K562 (cell line): ENCODE data around the gene TECPR2. TPM values are rescaled to one million over a fixed set of nuclear protein-coding genes. Genes with fewer than 3 reads are reported as not detected.

Source experiments
- BDP1 ChIP-seq: IDR thresholded peaks from 3 replicates; pipeline ENCODE4 v1.6.1; 2011; ENCODE audit not compliant: insufficient read length, insufficient read depth
- CBFB ChIP-seq: sonication (generic); formaldehyde crosslinking; IDR thresholded peaks from 2 replicates; pipeline ENCODE4 v1.4.0; 2020; ENCODE audit warnings: mild to moderate bottlenecking, missing genetic modification reagents
- CHD2 ChIP-seq: IDR thresholded peaks from 2 replicates; pipeline ENCODE4 v1.6.1; 2011; ENCODE audit warnings: low read depth, low read length
- ELF4 ChIP-seq: fragments of 450-650 bp; formaldehyde crosslinking; IDR thresholded peaks from 2 replicates; pipeline ENCODE4 v1.4.0; 2022; ENCODE audit warnings: missing genetic modification characterization
- HDAC3 ChIP-seq: fragments of 450-650 bp; IDR thresholded peaks from 2 replicates; pipeline ENCODE4 v1.6.1; 2018; ENCODE audit warnings: borderline replicate concordance, mild to moderate bottlenecking, moderate library complexity; ENCODE audit not compliant: partially characterized antibody
- HSF4 ChIP-seq: fragments of 250-450 bp; sonication (Bioruptor Pico); IDR thresholded peaks from 2 replicates; pipeline ENCODE4 v2.1.2; 2022; ENCODE audit warnings: mild to moderate bottlenecking, moderate library complexity, borderline replicate concordance
- KDM1A ChIP-seq, 2 experiments: fragments of 450-650 bp; IDR thresholded peaks; 2 replicates each; pipeline ENCODE4 v1.6.1; 2016; ENCODE audit warnings: mild to moderate bottlenecking in 2 of 2
- MYBL2 ChIP-seq, 2 experiments: fragments of 450-650 bp in 1 of 2; sonication (generic) in 1 of 2; formaldehyde crosslinking in 1 of 2; IDR thresholded peaks; 2 replicates each; pipeline versions ENCODE4 v1.6.1 to v1.8.1; 2017 to 2022; ENCODE audit warnings: borderline replicate concordance in 1 of 2, inconsistent platforms in 1 of 2, low read depth in 1 of 2, mild to moderate bottlenecking in 1 of 2, missing genetic modification reagents in 1 of 2, moderate library complexity in 1 of 2
- NR3C1 ChIP-seq: sonication (generic); formaldehyde crosslinking; IDR thresholded peaks from 2 replicates; pipeline ENCODE4 v1.8.1; 2022; ENCODE audit warnings: missing genetic modification reagents
- SAFB ChIP-seq: fragments of 200-400 bp; formaldehyde crosslinking; IDR thresholded peaks from 2 replicates; pipeline ENCODE4 v1.6.1; 2017; ENCODE audit warnings: low read depth, low read length, borderline replicate concordance
- SMAD4 ChIP-seq: fragments of 250-450 bp; sonication (Bioruptor Pico); conservative IDR thresholded peaks from 2 replicates; pipeline ENCODE4 v1.8.0; 2021; ENCODE audit warnings: inconsistent platforms, mild to moderate bottlenecking, moderate library complexity
- SOX6 ChIP-seq: fragments of 450-650 bp; IDR thresholded peaks from 2 replicates; pipeline ENCODE4 v1.6.1; 2014; ENCODE audit warnings: mild to moderate bottlenecking
- SREBF2 ChIP-seq: sonication (generic); formaldehyde crosslinking; IDR thresholded peaks from 2 replicates; pipeline ENCODE4 v1.4.0; 2020; ENCODE audit warnings: mild to moderate bottlenecking, missing genetic modification reagents
- SUPT5H ChIP-seq: fragments of 450-650 bp; IDR thresholded peaks from 2 replicates; pipeline ENCODE4 v1.6.1; 2016
- TARDBP ChIP-seq: fragments of 450-650 bp; IDR thresholded peaks from 2 replicates; pipeline ENCODE4 v1.6.1; 2016
- TFAM ChIP-seq: fragments of 250-450 bp; sonication (Bioruptor Pico); conservative IDR thresholded peaks from 2 replicates; pipeline ENCODE4 v1.5.0; 2021; ENCODE audit warnings: mild to moderate bottlenecking, moderate library complexity
- TSC22D4 ChIP-seq: fragments of 450-650 bp; IDR thresholded peaks from 2 replicates; pipeline ENCODE4 v1.6.1; 2016; ENCODE audit warnings: missing genetic modification characterization, missing biosample characterization, control low read depth
- ZBTB12 ChIP-seq: fragments of 250-450 bp; sonication (Bioruptor Pico); IDR thresholded peaks from 2 replicates; pipeline ENCODE4 v1.4.0; 2020
- ZBTB43 ChIP-seq: sonication (generic); formaldehyde crosslinking; IDR thresholded peaks from 2 replicates; pipeline ENCODE4 v1.8.0; 2023; ENCODE audit warnings: mild to moderate bottlenecking, missing genetic modification reagents
- ZNF174 ChIP-seq: fragments of 250-450 bp; sonication (Bioruptor Pico); IDR thresholded peaks from 2 replicates; pipeline ENCODE4 v1.4.0; 2020; ENCODE audit warnings: mild to moderate bottlenecking
- polyA plus RNA-seq, 8 experiments: library from polyadenylated mRNA; depleted of rRNA in 4 of 8; stranded (reverse) in 5 of 8; unstranded in 3 of 8; fragments of >200 nt; fragmentation: Nextera tagmentation in 2 of 8; fragmentation: Illumina TruSeq in 1 of 8; extraction: Ambion mirVana in 2 of 8; extraction: Trizol in 1 of 8; gene quantifications; 2 replicates each; pipeline versions ENCODE4 v1.2.1 to v1.2.3, GENCODE V29; 2011 to 2014; ENCODE audit warnings: inconsistent platforms in 1 of 8, missing spikeins in 1 of 8
- total RNA-seq, 7 experiments: library from RNA; depleted of rRNA in 6 of 7; stranded (reverse); fragments of >200 nt in 6 of 7; fragmentation: Illumina TruSeq in 2 of 7; extraction: Trizol in 2 of 7; gene quantifications; 2 replicates each; pipeline versions ENCODE4 v1.2.1 to v1.2.3, GENCODE V29; 2011 to 2021; ENCODE audit warnings: low replicate concordance in 1 of 7
- TF ChIP-seq, protein P1 (sequence below): IDR thresholded peaks from 3 replicates; pipeline ENCODE4 v1.6.1; 2011; ENCODE audit warnings: borderline replicate concordance, mild to moderate bottlenecking; ENCODE audit not compliant: insufficient read length, insufficient read depth
- TF ChIP-seq, protein P2 (sequence below): sonication (generic); formaldehyde crosslinking; IDR thresholded peaks from 2 replicates; pipeline ENCODE4 v1.8.1; 2022; ENCODE audit warnings: missing genetic modification reagents
- TF ChIP-seq, protein P3 (sequence below): sonication (generic); formaldehyde crosslinking; IDR thresholded peaks from 2 replicates; pipeline ENCODE4 v1.8.0; 2022; ENCODE audit warnings: mild to moderate bottlenecking, low read depth, missing genetic modification reagents

Gene TECPR2
- total and polyA plus RNA-seq, 9 of the 15 experiments (the other 6 are each of a cell fraction or from before 2014, with no cell fraction given): 0.04 to 3.0 (median 0.83) TPM

DNA sequence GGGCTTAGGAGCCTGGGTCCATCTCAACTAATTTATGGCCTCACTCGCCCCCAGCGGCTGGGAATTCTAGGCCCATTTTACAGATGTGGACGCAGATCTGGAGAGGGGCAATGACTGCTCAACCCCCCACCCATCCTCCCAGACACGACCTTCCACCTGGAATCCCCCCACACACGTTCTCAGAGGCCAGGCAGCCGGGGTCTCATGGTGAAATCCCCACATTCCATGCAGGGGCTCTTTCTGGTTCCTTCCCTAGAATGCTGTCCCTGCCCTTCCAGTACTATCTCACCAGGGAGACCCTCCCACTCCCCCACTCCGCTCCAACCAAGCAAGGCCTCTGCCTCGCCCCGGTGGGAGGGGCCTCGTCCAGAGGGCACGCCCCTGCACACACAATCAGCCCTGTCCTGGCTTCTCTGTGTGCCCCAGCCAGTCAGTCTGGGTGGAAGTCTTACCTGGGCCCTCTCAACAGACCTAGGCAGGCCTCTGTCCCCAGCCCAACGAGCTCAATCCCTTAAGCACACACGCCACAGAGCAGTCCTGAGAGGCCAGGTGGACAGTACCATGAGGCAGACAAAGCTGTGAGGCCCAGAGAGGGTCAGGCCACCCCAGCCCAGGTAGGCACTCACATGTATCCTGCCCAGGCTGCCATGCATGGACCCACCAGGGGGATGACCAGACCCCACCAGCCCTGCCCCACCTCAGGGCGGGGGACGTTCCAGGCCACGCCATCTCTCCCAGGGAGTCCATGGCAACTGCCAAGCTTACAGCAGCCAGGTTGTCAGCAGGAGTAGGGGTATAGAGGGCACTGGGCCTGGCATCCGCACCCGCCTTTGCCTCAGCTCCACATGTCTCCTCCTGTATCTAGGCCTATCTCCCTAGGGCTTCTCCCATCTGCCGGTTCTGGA is 148.1 kb downstream of the TECPR2 start (continued):
- TF ChIP-seq ZBTB12 (CRISPR knock-in tag): no peak
- TF ChIP-seq ZNF174 (CRISPR knock-in tag): no peak
- TF ChIP-seq HSF4 (CRISPR knock-in tag): no peak
- TF ChIP-seq, protein P1, sequence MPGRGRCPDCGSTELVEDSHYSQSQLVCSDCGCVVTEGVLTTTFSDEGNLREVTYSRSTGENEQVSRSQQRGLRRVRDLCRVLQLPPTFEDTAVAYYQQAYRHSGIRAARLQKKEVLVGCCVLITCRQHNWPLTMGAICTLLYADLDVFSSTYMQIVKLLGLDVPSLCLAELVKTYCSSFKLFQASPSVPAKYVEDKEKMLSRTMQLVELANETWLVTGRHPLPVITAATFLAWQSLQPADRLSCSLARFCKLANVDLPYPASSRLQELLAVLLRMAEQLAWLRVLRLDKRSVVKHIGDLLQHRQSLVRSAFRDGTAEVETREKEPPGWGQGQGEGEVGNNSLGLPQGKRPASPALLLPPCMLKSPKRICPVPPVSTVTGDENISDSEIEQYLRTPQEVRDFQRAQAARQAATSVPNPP: no peak
- no peak for TF ChIP-seq SOX6
- TF ChIP-seq, protein P2, sequence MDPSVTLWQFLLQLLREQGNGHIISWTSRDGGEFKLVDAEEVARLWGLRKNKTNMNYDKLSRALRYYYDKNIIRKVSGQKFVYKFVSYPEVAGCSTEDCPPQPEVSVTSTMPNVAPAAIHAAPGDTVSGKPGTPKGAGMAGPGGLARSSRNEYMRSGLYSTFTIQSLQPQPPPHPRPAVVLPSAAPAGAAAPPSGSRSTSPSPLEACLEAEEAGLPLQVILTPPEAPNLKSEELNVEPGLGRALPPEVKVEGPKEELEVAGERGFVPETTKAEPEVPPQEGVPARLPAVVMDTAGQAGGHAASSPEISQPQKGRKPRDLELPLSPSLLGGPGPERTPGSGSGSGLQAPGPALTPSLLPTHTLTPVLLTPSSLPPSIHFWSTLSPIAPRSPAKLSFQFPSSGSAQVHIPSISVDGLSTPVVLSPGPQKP (CRISPR knock-in tag): no peak
- TF ChIP-seq TARDBP: no peak
- no peak for TF ChIP-seq ZBTB43
- no peak for TF ChIP-seq SMAD4
- 0 out of 4 replicates have a peak, but pooled peaks have one; percentile 5 to 49 for TF ChIP-seq KDM1A (IDR thresholded peaks at IDR 0.05)
- TF ChIP-seq NR3C1 (CRISPR knock-in tag): no peak
- no peak for TF ChIP-seq TFAM
- no peak for TF ChIP-seq TSC22D4 (tag)
- TF ChIP-seq CHD2: no peak
- TF ChIP-seq SAFB: no peak
- TF ChIP-seq SREBF2 (CRISPR knock-in tag): no peak
- TF ChIP-seq SUPT5H: no peak
- no peak for TF ChIP-seq HDAC3
- TF ChIP-seq MYBL2 (IDR thresholded peaks at IDR 0.05; ENCODE audit: low read depth): no peak
- no peak for TF ChIP-seq MYBL2 (CRISPR knock-in tag; IDR thresholded peaks at IDR 0.05; ENCODE audit: borderline replicate concordance)
- TF ChIP-seq BDP1: no peak
- TF ChIP-seq ELF4 (CRISPR knock-in tag): no peak
- TF ChIP-seq, protein P3, sequence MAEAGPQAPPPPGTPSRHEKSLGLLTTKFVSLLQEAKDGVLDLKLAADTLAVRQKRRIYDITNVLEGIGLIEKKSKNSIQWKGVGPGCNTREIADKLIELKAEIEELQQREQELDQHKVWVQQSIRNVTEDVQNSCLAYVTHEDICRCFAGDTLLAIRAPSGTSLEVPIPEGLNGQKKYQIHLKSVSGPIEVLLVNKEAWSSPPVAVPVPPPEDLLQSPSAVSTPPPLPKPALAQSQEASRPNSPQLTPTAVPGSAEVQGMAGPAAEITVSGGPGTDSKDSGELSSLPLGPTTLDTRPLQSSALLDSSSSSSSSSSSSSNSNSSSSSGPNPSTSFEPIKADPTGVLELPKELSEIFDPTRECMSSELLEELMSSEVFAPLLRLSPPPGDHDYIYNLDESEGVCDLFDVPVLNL (CRISPR knock-in tag): no peak
- no peak for TF ChIP-seq CBFB (CRISPR knock-in tag)
